IPS-18c (cell line): ENCODE data around the gene CDK19.
"Not testable (repeated sequence)": the region's sequence is repeated elsewhere in the genome, so short reads cannot be mapped to it uniquely, and the experiment has no call there.

Experiments used
- H3K4me3 ChIP-seq: 2 replicates; pipeline ENCODE4 v1.7.0; 2013; ENCODE audit warnings: low read depth, mild to moderate bottlenecking, low read length, moderate library complexity; ENCODE audit not compliant: insufficient read depth
- H3K9me3 ChIP-seq: one replicate; pipeline ENCODE4 v1.6.1; 2013; ENCODE audit warnings: mild to moderate bottlenecking, low read length, moderate library complexity; ENCODE audit not compliant: control insufficient read depth, insufficient read depth

The CDK19 gene

GRCh38 chr6:110778333-110778732, 36.9 kb downstream of the CDK19 start:
- H3K9me3 ChIP-seq, result no peaks in the 10 kb centered on the region
- no peak overlapping the region for H3K4me3 ChIP-seq

DNA sequence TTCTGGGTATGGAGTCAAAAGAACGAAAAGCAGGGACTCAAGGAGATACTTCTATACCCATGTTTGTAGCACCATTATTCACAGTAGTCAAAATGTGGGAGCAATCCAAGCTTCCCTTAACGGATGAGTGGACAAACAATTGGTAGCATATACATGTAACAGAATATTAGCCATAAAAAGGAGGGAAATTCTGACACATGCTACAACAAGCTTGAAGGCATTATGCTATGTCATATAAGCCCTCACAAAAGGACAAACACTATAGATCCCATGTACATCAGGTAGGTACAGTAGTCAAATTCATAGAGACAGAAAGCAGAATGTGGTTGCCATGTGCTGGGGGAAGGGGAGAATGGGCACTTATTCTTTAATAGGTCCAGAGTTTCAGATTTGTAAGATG, 37.6 kb downstream of the CDK19 start:
- H3K9me3 ChIP-seq, result no peaks in the 10 kb centered on the region
- no peak overlapping the region for H3K4me3 ChIP-seq

DNA sequence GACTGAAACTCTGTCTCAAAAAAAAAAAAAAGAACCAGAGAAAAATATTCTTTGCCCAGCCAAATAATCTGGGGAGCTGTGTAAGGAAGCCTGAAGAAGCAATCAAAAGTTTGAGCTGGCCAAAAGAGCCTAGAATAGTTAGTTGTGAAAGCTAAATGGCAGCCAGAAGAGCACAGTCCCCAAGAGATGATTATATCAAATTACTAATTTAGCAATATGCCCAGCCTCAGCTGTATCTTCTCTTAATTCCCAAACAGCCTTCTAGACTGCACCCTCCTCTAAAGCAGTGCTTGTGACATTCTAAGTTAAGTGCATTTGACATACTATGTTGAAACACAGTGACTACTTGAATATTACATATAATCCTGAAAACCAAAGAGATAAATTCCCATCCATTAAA, 38.9 kb downstream of the CDK19 start:
- H3K9me3 ChIP-seq, result no peaks in the 10 kb centered on the region
- no peak overlapping the region for H3K4me3 ChIP-seq

- no peaks in the 10 kb centered on the region for H3K9me3 ChIP-seq
Measured at GRCh38 chr6:110769923-110770322, 45.3 kb downstream of the CDK19 start.

GRCh38 chr6:110768057-110768456, 47.2 kb downstream of the CDK19 start:
- Histone ChIP-seq H3K4me3 (no peak overlapping the region), H3K9me3 (no peaks in the 10 kb centered on the region)

More at GRCh38 chr6:110769923-110770322, 45.3 kb downstream of the CDK19 start:
- H3K4me3 ChIP-seq, result no peak overlapping the region

- Histone ChIP-seq H3K9me3 (no peaks in the 10 kb centered on the region), H3K4me3 (no peak overlapping the region)
Measured at GRCh38 chr6:110761371-110761770, 53.9 kb downstream of the CDK19 start.

GRCh38 chr6:110760589-110760988, 54.7 kb downstream of the CDK19 start:
- no peak overlapping the region for H3K4me3 ChIP-seq

DNA sequence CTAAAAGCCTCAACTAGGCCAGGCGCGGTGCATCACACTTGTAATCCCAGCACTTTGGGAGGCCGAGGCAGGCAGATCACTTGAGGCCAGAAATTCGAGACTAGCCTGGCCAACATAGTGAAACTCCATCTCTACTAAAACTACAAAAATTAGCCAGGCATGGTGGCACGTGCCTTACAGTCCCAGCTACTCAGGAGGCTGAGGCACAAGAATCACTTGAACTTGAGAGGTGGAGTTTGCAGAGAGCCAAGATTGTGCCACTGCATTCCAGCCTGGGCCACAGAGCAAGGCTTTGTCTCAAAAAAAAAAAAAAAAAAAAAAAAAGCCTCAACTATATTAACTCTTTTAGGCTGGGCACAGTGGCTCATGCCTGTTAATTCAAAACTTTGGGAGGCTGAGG, 55.2 kb downstream of the CDK19 start:
- not testable (repeated sequence) for H3K4me3 ChIP-seq, H3K9me3 ChIP-seq

More at GRCh38 chr6:110760589-110760988, 54.7 kb downstream of the CDK19 start:
- no peaks in the 10 kb centered on the region for H3K9me3 ChIP-seq

DNA sequence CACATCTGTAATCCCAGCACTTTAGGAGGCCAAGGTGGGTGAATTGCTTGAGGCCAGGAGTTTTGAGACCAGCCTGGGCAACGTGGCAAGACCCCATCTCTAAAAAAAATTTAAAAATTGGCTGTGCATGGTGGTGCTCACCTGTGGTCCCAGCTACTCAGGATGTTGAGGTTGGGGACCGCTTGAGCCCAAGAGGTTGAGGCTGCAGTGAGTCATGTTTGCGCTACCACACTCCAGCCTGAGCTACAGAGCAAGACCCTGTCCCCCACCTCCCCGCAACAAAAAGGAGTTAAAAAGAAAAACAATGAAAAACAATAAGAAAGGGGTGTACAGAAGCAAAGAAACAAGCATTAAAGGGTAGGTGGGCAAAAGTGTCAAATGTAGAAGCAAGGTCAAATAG, 57.3 kb downstream of the CDK19 start:
- Histone ChIP-seq H3K9me3 (no peaks in the 10 kb centered on the region), H3K4me3 (no peak overlapping the region)

DNA sequence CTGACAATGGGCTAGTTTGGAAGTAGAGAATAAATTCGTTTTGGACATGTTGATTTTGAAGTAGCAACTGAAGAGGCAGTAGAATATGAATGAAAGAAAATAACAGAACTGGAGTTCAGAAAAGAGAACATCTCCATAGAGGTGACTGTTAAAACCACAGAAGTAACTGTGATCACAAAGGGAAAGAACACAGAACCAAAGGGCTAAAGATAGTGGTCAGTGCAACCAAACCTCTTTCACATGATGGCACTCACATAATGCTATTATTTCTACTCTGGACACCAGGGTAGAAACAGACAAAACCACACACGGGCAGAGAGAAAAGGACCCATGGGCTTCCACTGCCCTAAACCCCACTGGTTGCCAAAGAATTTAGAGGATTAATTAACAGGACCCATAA, 58.5 kb downstream of the CDK19 start:
- no peak overlapping the region for H3K4me3 ChIP-seq
- no peaks in the 10 kb centered on the region for H3K9me3 ChIP-seq

- H3K4me3 ChIP-seq, result no peak overlapping the region
- H3K9me3 ChIP-seq, result no peaks in the 10 kb centered on the region
Measured at GRCh38 chr6:110755411-110755834, 59.8 kb downstream of the CDK19 start.

DNA sequence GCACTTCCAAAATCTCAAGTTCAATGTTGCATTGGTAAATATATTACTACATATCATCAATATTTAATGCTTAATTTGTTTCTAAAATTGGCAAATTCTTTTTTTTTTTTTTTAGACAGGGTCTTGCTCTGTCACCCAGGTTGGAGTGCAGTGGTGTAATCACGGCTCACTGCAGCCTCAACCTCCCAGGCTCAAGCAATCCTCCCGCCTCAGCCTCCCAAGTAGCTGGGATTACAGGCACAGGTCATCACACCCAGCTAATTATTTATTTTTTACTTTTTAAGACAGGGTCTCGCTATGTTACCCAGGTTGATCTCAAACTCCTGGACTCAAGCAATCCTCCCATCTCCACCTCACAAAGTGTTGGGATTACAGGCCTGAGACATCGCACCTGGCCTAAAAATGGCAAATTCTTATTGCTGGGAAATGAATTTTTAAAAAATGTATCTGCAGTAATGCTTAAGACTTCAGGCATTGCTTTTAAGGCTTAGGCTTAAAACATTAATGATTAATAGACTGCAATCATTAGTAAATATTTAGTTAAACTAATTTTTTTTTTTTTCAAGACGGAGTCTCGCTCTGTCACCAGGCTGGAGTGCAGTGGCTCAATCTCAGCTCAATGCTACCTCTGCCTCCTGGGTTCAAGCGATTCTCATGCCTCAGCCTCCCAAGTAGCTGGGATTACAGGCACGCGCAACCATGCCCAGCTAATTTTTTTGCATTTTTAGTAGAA, 61.2 kb downstream of the CDK19 start:
- not testable (repeated sequence) for H3K9me3 ChIP-seq

DNA sequence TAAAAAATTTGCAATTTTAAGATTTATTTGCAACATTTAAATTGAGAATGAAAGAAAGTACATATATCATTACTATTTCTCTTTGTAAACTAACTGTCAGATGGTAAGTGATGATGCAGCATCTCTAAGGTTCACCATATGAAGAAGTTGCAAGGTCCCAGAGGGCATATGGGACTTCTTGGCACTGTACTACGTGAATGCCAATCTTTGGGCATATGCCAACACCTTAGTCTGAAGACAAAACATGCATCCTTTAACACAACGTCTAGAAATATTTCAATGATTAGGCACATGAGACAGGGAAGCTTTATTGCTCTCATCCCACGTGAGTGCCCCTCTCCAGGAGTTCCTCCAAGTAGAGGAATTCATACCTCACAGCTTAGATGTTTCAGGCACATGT, 66.8 kb downstream of the CDK19 start:
- no peak overlapping the region for H3K4me3 ChIP-seq
- H3K9me3 ChIP-seq, result no peaks in the 10 kb centered on the region

More for the DNA sequence above, 61.2 kb downstream of the CDK19 start:
- not testable (repeated sequence) for H3K4me3 ChIP-seq

DNA sequence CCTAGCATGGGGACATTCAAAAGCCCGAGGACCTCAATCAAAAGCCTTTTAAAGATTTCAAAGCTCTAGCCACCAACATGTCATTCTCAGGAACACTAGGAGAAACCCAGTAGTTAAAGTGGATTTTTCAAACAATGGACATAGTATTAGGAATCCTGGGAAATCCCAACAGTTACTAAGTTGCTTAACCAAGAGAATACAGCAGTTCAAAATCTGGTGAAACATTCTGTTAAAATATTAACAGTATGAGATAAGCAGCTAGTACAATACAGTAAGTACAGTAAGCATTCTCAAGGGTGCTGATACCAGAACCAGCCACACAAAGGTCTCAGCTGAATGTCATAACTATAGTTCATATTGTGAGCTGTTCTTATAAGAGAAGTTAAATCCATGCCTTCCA, 68.6 kb downstream of the CDK19 start:
- no peak overlapping the region for H3K4me3 ChIP-seq
- no peaks in the 10 kb centered on the region for H3K9me3 ChIP-seq

DNA sequence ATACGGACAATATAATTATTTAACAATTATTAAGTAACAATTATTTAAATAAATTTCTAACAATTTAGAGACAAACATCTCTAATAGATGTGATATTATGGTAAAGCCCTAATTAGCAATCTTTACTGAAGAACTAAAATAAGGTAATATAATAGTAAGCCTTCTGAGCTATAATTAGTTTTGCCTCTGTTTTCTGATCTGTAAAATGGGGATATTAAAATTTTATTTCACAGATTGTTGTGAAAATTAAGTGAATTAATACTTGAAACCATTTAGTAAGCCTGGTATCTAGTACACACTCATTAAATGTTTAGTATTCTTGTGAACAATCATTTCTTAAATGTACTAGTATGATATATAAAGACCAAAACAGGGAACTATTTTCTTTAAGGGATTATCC, 70.3 kb downstream of the CDK19 start:
- Histone ChIP-seq H3K4me3 (no peak overlapping the region), H3K9me3 (no peaks in the 10 kb centered on the region)

GRCh38 chr6:110742552-110742951, 72.7 kb downstream of the CDK19 start:
- H3K4me3 ChIP-seq, result not testable (repeated sequence)

GRCh38 chr6:110741517-110741916, 73.8 kb downstream of the CDK19 start:
- Histone ChIP-seq H3K9me3 (no peaks in the 10 kb centered on the region), H3K4me3 (no peak overlapping the region)

More at GRCh38 chr6:110742552-110742951, 72.7 kb downstream of the CDK19 start:
- not testable (repeated sequence) for H3K9me3 ChIP-seq

GRCh38 chr6:110738899-110739365, 76.3 kb downstream of the CDK19 start:
- Histone ChIP-seq H3K4me3 (no peak overlapping the region), H3K9me3 (no peaks in the 10 kb centered on the region)

GRCh38 chr6:110735666-110736065, 79.6 kb downstream of the CDK19 start:
- Histone ChIP-seq H3K4me3 (no peak overlapping the region), H3K9me3 (no peaks in the 10 kb centered on the region)
